CD4-positive, alpha-beta T cell (primary cell): Measurements from ENCODE around the gene TSHZ1. TPM values are rescaled to one million over a fixed set of nuclear protein-coding genes. Genes with fewer than 3 reads are reported as not detected.
A peak's percentile ranks its signal among the peaks of the same experiment; 100 is the strongest.

Experiments used
- ATAC-seq: fragments of 200-7000 bp; cut with Tn5 transposase; one replicate; pipeline ENCODE4 v1.10.0; 2022; ENCODE audit warnings: mild to moderate bottlenecking; ENCODE audit not compliant: poor library complexity
- CTCF ChIA-PET: fragments of 350-600 bp; sonication (Branson Sonifier 250); formaldehyde crosslinking; loops from one replicate; lab custom pipeline; 2021; ENCODE audit warnings: antibody characterized with exemption, inconsistent platforms; lab: Charles Lee
- POLR2A ChIA-PET: fragments of 350-600 bp; sonication (Branson Sonifier 250); formaldehyde crosslinking; loops from one replicate; lab custom pipeline; 2021; ENCODE audit warnings: antibody characterized with exemption, inconsistent platforms; lab: Charles Lee
- DNase-seq, 14 experiments: peaks; one replicate each; pipeline ENCODE4 v3.0.0-alpha.2; 2013 to 2020; ENCODE audit warnings: mixed read lengths in 2 of 14
- H3K27ac ChIP-seq, 2 donors: one replicate each; pipeline versions ENCODE4 v1.5.1 to v1.7.0; 2013; ENCODE audit warnings: low read length in 2 of 2, low read depth in 1 of 2, mild to moderate bottlenecking in 1 of 2
- H3K27me3 ChIP-seq, 2 experiments: 1 replicate in 1 of 2; 2 replicates in 1 of 2; pipeline versions ENCODE4 v1.6.1 to v1.7.0; 2013; ENCODE audit warnings: low read length in 2 of 2, control low read depth in 1 of 2, mild to moderate bottlenecking in 1 of 2, moderate library complexity in 1 of 2; ENCODE audit not compliant: insufficient read depth in 2 of 2, control insufficient read depth in 1 of 2
- H3K36me3 ChIP-seq: one replicate; pipeline ENCODE4 v1.6.1; 2013; ENCODE audit warnings: low read length, control low read depth; ENCODE audit not compliant: insufficient read depth
- H3K4me1 ChIP-seq: one replicate; pipeline ENCODE4 v1.6.1; 2013; ENCODE audit warnings: low read length, control low read depth; ENCODE audit not compliant: insufficient read depth
- H3K4me3 ChIP-seq: one replicate; pipeline ENCODE4 v1.5.1; 2013; ENCODE audit warnings: mild to moderate bottlenecking, low read length, moderate library complexity
- H3K9me3 ChIP-seq, 2 experiments: 1 replicate in 1 of 2; 2 replicates in 1 of 2; pipeline versions ENCODE4 v1.6.1 to v1.7.0; 2013; ENCODE audit warnings: low read length in 2 of 2, mild to moderate bottlenecking in 2 of 2, control low read depth in 1 of 2, moderate library complexity in 1 of 2; ENCODE audit not compliant: control insufficient read depth in 1 of 2, insufficient read depth in 1 of 2
- H3K27ac Mint-ChIP-seq: one replicate; pipeline ENCODE4 v1.8.0; 2020; ENCODE audit warnings: mixed read lengths
- H3K27me3 Mint-ChIP-seq: one replicate; pipeline ENCODE4 v1.8.0; 2021; ENCODE audit warnings: mixed read lengths
- H3K36me3 Mint-ChIP-seq: one replicate; pipeline ENCODE4 v1.8.0; 2021; ENCODE audit warnings: low read depth, mixed read lengths
- H3K4me1 Mint-ChIP-seq: one replicate; pipeline ENCODE4 v1.8.0; 2021; ENCODE audit warnings: low read depth, mixed read lengths
- H3K4me3 Mint-ChIP-seq: one replicate; pipeline ENCODE4 v1.8.0; 2020; ENCODE audit warnings: mild to moderate bottlenecking, mixed read lengths
- H3K9me3 Mint-ChIP-seq: one replicate; pipeline ENCODE4 v1.8.0; 2020; ENCODE audit warnings: mixed read lengths
- intact Hi-C, 2 experiments: fragments of 100-400 bp; cut with DNase I in 1 of 2; cut with micrococcal nuclease in 1 of 2; formaldehyde crosslinking; loops; one replicate each; pipeline versions ENCODE4 v1.15.1 to v1.9.0; 2023 to 2025; cut with DNase I, micrococcal nuclease
- total RNA-seq, 174 experiments: library from RNA in 2 of 174; stranded (reverse) in 2 of 174; gene quantifications; one replicate each; pipeline ENCODE4 v1.2.3 and lab custom pipeline; 2021 to 2026
- TF ChIP-seq, protein P1 (sequence below): fragments of 200-600 bp; IDR thresholded peaks from one replicate; pipeline ENCODE4 v1.8.0; 2022; ENCODE audit warnings: antibody characterized with exemption, mild to moderate bottlenecking

Gene TSHZ1
- total RNA-seq, 2 experiments from 2014 or later: 19.9 to 21.5 TPM

DNA sequence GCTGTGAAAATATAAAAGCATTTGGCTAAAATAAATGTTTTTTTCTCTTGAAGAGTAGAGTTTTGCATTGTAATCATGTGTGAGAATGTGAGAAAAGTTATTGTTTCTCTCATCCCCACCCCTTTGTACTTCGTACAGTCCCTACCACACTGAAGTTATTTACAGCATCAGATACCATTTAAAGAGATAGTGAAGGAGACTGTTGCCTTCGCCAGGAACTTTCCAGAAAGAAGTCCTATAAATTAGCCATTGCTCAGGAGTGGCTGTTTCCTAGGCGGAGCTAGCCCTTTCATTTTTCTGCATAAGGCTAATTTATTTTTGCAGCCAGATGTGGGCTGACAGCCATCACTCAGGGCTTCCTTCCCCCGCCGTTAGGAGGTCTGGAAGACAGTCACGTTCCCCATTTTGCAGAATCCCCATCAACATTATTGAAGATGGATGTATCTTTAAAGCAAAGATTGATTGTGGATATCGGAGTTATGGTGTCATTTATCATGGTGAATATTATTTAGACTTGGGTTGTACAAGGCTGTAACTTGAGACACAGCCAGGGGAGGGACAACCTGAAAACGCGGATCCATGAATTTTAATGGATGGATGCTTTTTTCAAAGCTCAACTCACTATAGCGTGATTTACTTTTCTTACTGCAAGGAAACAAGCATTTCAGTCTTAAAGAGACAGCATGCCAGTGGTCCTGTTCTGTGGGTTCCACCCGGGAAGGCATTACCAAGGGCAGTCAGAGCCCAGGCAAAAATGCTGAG lies 17.1 kb downstream of the TSHZ1 start:
- Mint-ChIP-seq H3K9me3 (no peaks in the 10 kb centered on the region), H3K27ac (peak overlapping the region; percentile 25), H3K4me1 (peaks cover 71% of the 10 kb centered on the region), H3K4me3 (peak overlapping the region; percentile 63), H3K36me3 (peaks cover 9% of the 10 kb centered on the region), H3K27me3 (no peaks in the 10 kb centered on the region)
- H3K9me3 ChIP-seq: no peaks in the 10 kb centered on the region
- H3K4me1 ChIP-seq: peaks cover 44% of the 10 kb centered on the region
- intact Hi-C loops: no loop called here
- peaks cover 10% of the 10 kb centered on the region for H3K36me3 ChIP-seq
- TF ChIP-seq, protein P1, sequence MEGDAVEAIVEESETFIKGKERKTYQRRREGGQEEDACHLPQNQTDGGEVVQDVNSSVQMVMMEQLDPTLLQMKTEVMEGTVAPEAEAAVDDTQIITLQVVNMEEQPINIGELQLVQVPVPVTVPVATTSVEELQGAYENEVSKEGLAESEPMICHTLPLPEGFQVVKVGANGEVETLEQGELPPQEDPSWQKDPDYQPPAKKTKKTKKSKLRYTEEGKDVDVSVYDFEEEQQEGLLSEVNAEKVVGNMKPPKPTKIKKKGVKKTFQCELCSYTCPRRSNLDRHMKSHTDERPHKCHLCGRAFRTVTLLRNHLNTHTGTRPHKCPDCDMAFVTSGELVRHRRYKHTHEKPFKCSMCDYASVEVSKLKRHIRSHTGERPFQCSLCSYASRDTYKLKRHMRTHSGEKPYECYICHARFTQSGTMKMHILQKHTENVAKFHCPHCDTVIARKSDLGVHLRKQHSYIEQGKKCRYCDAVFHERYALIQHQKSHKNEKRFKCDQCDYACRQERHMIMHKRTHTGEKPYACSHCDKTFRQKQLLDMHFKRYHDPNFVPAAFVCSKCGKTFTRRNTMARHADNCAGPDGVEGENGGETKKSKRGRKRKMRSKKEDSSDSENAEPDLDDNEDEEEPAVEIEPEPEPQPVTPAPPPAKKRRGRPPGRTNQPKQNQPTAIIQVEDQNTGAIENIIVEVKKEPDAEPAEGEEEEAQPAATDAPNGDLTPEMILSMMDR: no peak
- no peak overlapping the region for H3K4me3 ChIP-seq
- no peak overlapping the region for H3K27ac ChIP-seq
- ChIA-PET CTCF (no interaction called here), POLR2A (interaction anchor here (3.7 kb wide), 1 partner anchor 17 kb away, joined by 12 read pairs; the partner anchor contains the start of gene TSHZ1)
- DNase-seq (no peak), ATAC-seq (no peak)
- H3K27me3 ChIP-seq: no peaks in the 10 kb centered on the region

DNA sequence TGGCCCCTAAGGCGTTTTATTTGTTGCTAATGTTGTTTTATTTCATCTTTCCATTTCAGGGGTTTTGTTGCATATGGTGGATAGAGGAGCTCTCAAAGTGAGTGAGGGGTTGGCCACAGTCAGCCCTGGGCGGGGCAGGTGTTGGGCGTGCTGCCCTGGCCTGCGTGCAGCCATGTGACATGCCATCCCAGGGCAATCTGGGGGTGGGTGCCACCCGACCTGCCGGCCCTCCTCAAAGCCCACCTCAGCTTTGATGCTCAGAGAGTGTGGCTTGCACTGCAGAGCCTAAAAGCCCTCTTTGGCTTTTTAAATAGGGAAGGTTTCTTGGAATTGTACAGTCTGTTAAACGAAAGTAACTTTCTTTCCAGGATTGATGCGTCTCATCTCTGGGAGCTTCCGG lies 18.4 kb downstream of the TSHZ1 start:
- DNase-seq: no peak
- no peak overlapping the region for H3K4me3 Mint-ChIP-seq
- no peaks in the 10 kb centered on the region for H3K27me3 Mint-ChIP-seq
- Histone ChIP-seq H3K27ac (no peak overlapping the region), H3K4me3 (no peak overlapping the region), H3K36me3 (peaks cover 10% of the 10 kb centered on the region), H3K9me3 (no peaks in the 10 kb centered on the region), H3K27me3 (no peaks in the 10 kb centered on the region), H3K4me1 (peaks cover 35% of the 10 kb centered on the region)
- peak overlapping the region; percentile 47 for H3K27ac Mint-ChIP-seq
- CTCF ChIA-PET: no interaction called here
- TF ChIP-seq, protein P1: no peak
- no peak for ATAC-seq
- H3K9me3 Mint-ChIP-seq: no peaks in the 10 kb centered on the region
- intact Hi-C loops: no loop called here
- H3K36me3 Mint-ChIP-seq: peaks cover 9% of the 10 kb centered on the region
- H3K4me1 Mint-ChIP-seq: peaks cover 70% of the 10 kb centered on the region
- POLR2A ChIA-PET: interaction anchor here (1.2 to 3.7 kb wide), 2 partner anchors 12 to 18 kb away, joined by 6 to 12 read pairs; partner anchors contain the start of gene TSHZ1

DNA sequence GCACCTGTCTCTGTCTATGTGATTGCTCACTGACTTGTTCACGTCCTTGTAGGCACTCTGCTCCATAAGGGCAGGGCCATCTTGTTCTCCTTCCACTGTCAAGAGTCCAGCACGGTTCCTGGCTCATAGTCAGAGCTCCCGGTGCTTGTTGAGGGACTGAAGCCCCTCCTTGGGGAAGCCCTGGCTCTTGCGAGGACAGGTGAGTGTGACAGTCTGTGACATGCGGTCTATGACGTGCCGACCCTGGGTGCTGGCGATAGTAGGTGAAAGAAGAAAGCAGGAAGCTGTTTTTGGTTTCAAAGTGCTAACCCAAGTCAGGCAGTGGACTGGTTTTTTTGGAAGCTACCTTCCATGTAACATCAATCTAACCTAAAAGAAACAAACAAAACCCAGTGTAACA lies 18.8 kb downstream of the TSHZ1 start:
- DNase-seq (no peak), ATAC-seq (no peak)
- Histone ChIP-seq H3K36me3 (peaks cover 10% of the 10 kb centered on the region), H3K4me3 (no peak overlapping the region), H3K27me3 (no peaks in the 10 kb centered on the region), H3K4me1 (peaks cover 35% of the 10 kb centered on the region), H3K27ac (no peak overlapping the region), H3K9me3 (no peaks in the 10 kb centered on the region)
- ChIA-PET POLR2A (interaction anchor here (1.2 to 3.7 kb wide), 2 partner anchors 13 to 19 kb away, joined by 6 to 12 read pairs; partner anchors contain the start of gene TSHZ1), CTCF (no interaction called here)
- Mint-ChIP-seq H3K27me3 (no peaks in the 10 kb centered on the region), H3K4me1 (peaks cover 70% of the 10 kb centered on the region), H3K9me3 (no peaks in the 10 kb centered on the region), H3K36me3 (peaks cover 9% of the 10 kb centered on the region), H3K4me3 (no peak overlapping the region), H3K27ac (peak overlapping the region; percentile 47)
- intact Hi-C loops: no loop called here
- TF ChIP-seq, protein P1: no peak
